GM12878 (cell line): Measurements from ENCODE around the gene HEYL. TPM values are rescaled to one million over a fixed set of nuclear protein-coding genes. Genes with fewer than 3 reads are reported as not detected.

Experiments
- ATAC-seq: fragments of 200-7000 bp; cut with Tn5 transposase; 3 replicates; pipeline ENCODE4 v1.9.1; 2020; ENCODE audit warnings: mild to moderate bottlenecking, moderate library complexity
- BruUV-seq: library from RNA; stranded (reverse); fragments of 400-500 nt; replicated peaks from 2 replicates; lab custom pipeline; 2021; lab: Mats Ljungman, UMichigan
- CTCF ChIA-PET: fragments of 300-600 bp; sonication (Branson Sonifier 250); formaldehyde crosslinking; extraction: SDS; loops from one replicate; lab custom pipeline; 2021; ENCODE audit warnings: inconsistent platforms; lab: Yijun Ruan, JAX
- POLR2A ChIA-PET: fragments of 350-600 bp; formaldehyde crosslinking; extraction: SDS; loops from one replicate; lab custom pipeline; 2021; ENCODE audit warnings: inconsistent platforms; lab: Charles Lee
- RAD21 ChIA-PET: fragments of 300-600 bp; sonication (Branson Sonifier 250); formaldehyde crosslinking; loops from one replicate; lab custom pipeline; 2023; ENCODE audit warnings: antibody characterized with exemption; ENCODE audit not compliant: unreplicated experiment; lab: Charles Lee
- SMC1A ChIA-PET: fragments of 300-600 bp; sonication (Branson Sonifier 250); formaldehyde crosslinking; loops from one replicate; lab custom pipeline; 2023; ENCODE audit not compliant: unreplicated experiment, uncharacterized antibody; lab: Charles Lee
- DNase-seq: peaks from one replicate; pipeline ENCODE4 v3.0.0-alpha.2; 2011; ENCODE audit warnings: low read depth, low spot score
- FAIRE-seq: peaks from 3 replicates; lab custom pipeline; 2011; peaks lifted over from hg19 to GRCh38; lab: Jason Lieb, UNC
- H2AFZ ChIP-seq: 2 replicates; pipeline ENCODE4 v1.6.0; 2011; ENCODE audit warnings: low read depth, low read length, control low read depth; ENCODE audit not compliant: control insufficient read depth
- H3K27ac ChIP-seq: 2 replicates; pipeline ENCODE4 v1.5.1; 2011; ENCODE audit warnings: control low read depth; ENCODE audit not compliant: control insufficient read depth, insufficient read depth
- H3K27me3 ChIP-seq, 2 experiments: replicated peaks in 1 of 2; 2 replicates each; pipeline versions ENCODE4 v1.6.0 to v1.6.1; 2011; ENCODE audit warnings: low read length in 1 of 2; ENCODE audit not compliant: control insufficient read depth in 2 of 2, insufficient read depth in 2 of 2
- H3K36me3 ChIP-seq, 2 experiments: 2 replicates each; pipeline ENCODE4 v1.5.1; 2011; ENCODE audit warnings: low read length in 1 of 2; ENCODE audit not compliant: control insufficient read depth in 2 of 2, insufficient read depth in 2 of 2
- H3K4me1 ChIP-seq: 2 replicates; pipeline ENCODE4 v1.6.1; 2011; ENCODE audit warnings: mild to moderate bottlenecking, low read length, moderate library complexity, mixed read lengths; ENCODE audit not compliant: control insufficient read depth, insufficient read depth
- H3K4me2 ChIP-seq: 2 replicates; pipeline ENCODE4 v1.6.0; 2011; ENCODE audit warnings: control low read depth; ENCODE audit not compliant: control insufficient read depth, insufficient read depth
- H3K4me3 ChIP-seq: fragments of 200-600 bp; sonication (generic); 2 replicates; pipeline ENCODE4 v1.5.1; 2016
- H3K79me2 ChIP-seq: 2 replicates; pipeline ENCODE4 v1.6.0; 2011; ENCODE audit warnings: low read length; ENCODE audit not compliant: control insufficient read depth, insufficient read depth
- H3K9ac ChIP-seq: 2 replicates; pipeline ENCODE4 v1.8.0; 2011; ENCODE audit warnings: low read length, control low read depth, mixed read lengths; ENCODE audit not compliant: control insufficient read depth, insufficient read depth
- H3K9me3 ChIP-seq: replicated peaks from 3 replicates; pipeline ENCODE4 v1.5.1; 2011; ENCODE audit warnings: mild to moderate bottlenecking, low read length; ENCODE audit not compliant: control insufficient read depth, insufficient read depth
- H4K20me1 ChIP-seq: 2 replicates; pipeline ENCODE4 v1.6.0; 2011; ENCODE audit not compliant: control insufficient read depth, insufficient read depth
- BCLAF1 ChIP-seq: fragments of 450-650 bp; IDR thresholded peaks from 2 replicates; pipeline ENCODE4 v1.6.1; 2017; ENCODE audit warnings: antibody characterized with exemption, mild to moderate bottlenecking, moderate library complexity
- CHD1 ChIP-seq: IDR thresholded peaks from 2 replicates; pipeline ENCODE4 v1.6.1; 2012; ENCODE audit warnings: low read depth, low read length, improper control_type of control experiment
- GABPA ChIP-seq: IDR thresholded peaks from 2 replicates; pipeline ENCODE4 v1.6.1; 2014; ENCODE audit warnings: antibody characterized with exemption, low read depth, mild to moderate bottlenecking, inconsistent platforms
- JUND ChIP-seq: IDR thresholded peaks from 2 replicates; pipeline ENCODE4 v1.6.1; 2012; ENCODE audit warnings: low read depth, mild to moderate bottlenecking, low read length, improper control_type of control experiment, moderate library complexity
- NFYB ChIP-seq: IDR thresholded peaks from 2 replicates; pipeline ENCODE4 v1.6.1; 2011; ENCODE audit warnings: low read depth, mild to moderate bottlenecking, low read length, improper control_type of control experiment, moderate library complexity; ENCODE audit not compliant: insufficient read depth
- STAT3 ChIP-seq: IDR thresholded peaks from 2 replicates; pipeline ENCODE4 v1.6.1; 2011; ENCODE audit warnings: low read depth, low read length, improper control_type of control experiment
- TAF1 ChIP-seq: IDR thresholded peaks from 2 replicates; pipeline ENCODE4 v1.6.1; 2011; ENCODE audit warnings: mild to moderate bottlenecking, low read depth, low read length, borderline replicate concordance
- ZNF274 ChIP-seq: IDR thresholded peaks from one replicate; pipeline ENCODE4 v1.8.0; 2011; ENCODE audit not compliant: insufficient read length, insufficient read depth
- WGBS: methylation state at CpG from one replicate; pipeline ENCODE4 v1.1.6; 2016; ENCODE audit warnings: low lambda C conversion rate; ENCODE audit not compliant: insufficient replicate concordance, insufficient coverage; ENCODE audit errors: missing lambda C conversion rate; 5-methylcytosine and 5-hydroxymethylcytosine counted together
- in situ Hi-C: fragments of 300-500 bp; cut with MboI; formaldehyde crosslinking; loops from 9 replicates; pipeline ENCODE4 v1.14.3; 2018; ENCODE audit warnings: mixed read lengths
- intact Hi-C: fragments of 100-400 bp; cut with micrococcal nuclease; formaldehyde crosslinking; loops from one replicate; pipeline ENCODE4 v1.14.2; 2022; ENCODE audit not compliant: unreplicated experiment
- polyA plus RNA-seq, 11 experiments: library from polyadenylated mRNA; depleted of rRNA in 4 of 11; unstranded in 6 of 11; stranded (reverse) in 5 of 11; fragments of >200 nt; fragmentation: Nextera tagmentation in 4 of 11; fragmentation: Illumina TruSeq in 1 of 11; extraction: Ambion mirVana in 4 of 11; extraction: Trizol in 1 of 11; gene quantifications; 1 replicate in 1 of 11; 2 replicates in 10 of 11; pipeline versions ENCODE4 v1.2.1 to v1.2.3, GENCODE V29; 2011 to 2016; ENCODE audit warnings: inconsistent platforms in 2 of 11, missing spikeins in 2 of 11, low read depth in 1 of 11
- total RNA-seq, 4 experiments: library from RNA; depleted of rRNA in 3 of 4; stranded (reverse); fragments of >200 nt in 3 of 4; fragmentation: Illumina TruSeq in 1 of 4; extraction: Trizol in 1 of 4; gene quantifications; 2 replicates each; pipeline versions ENCODE4 v1.2.1 to v1.2.3, GENCODE V29; 2013 to 2021
- TF ChIP-seq, protein P1 (sequence below): fragments of 450-650 bp; IDR thresholded peaks from 2 replicates; pipeline ENCODE4 v1.6.1; 2018; ENCODE audit warnings: borderline replicate concordance, mild to moderate bottlenecking; ENCODE audit not compliant: partially characterized antibody
- TF ChIP-seq, protein P2 (sequence below): IDR thresholded peaks from 2 replicates; pipeline ENCODE4 v1.6.1; 2012; ENCODE audit warnings: mild to moderate bottlenecking, low read depth, low read length

Gene HEYL
- total and polyA plus RNA-seq, 10 of the 15 experiments (the other 5 are each of a cell fraction or from before 2014, with no cell fraction given): under 0.01 to 0.04 TPM; not detected in 8

GRCh38 chr1:39659110-39659509 lies 19.7 kb upstream of the HEYL start:
- Histone ChIP-seq H3K27me3 (no peaks in the 10 kb centered on the region; a peak in 1 of 4 replicates), H3K4me1 (peaks cover 5% of the 10 kb centered on the region; the same call in 1 of the 2 replicates), H3K9ac (no peak overlapping the region), H3K79me2 (no peaks in the 10 kb centered on the region), H4K20me1 (no peaks in the 10 kb centered on the region), H3K36me3 (no peaks in the 10 kb centered on the region), H3K9me3 (no peaks in the 10 kb centered on the region), H3K4me3 (no peak overlapping the region), H3K4me2 (no peak overlapping the region), H3K27ac (no peak overlapping the region), H2AFZ (no peak overlapping the region)
- ChIA-PET RAD21 (interaction anchor here (0.9 to 4.4 kb wide), 4 partner anchors 8 to 52 kb away, joined by 5 to 49 read pairs (median 8); partner anchors contain the start of gene NT5C1A), CTCF (interaction anchor here (0.6 to 11.1 kb wide), 24 partner anchors 9 to 561 kb away, joined by 3 to 312 read pairs (median 6); partner anchors contain the start of genes NT5C1A and PABPC4), POLR2A (no interaction called here), SMC1A (interaction anchor here (0.6 to 3.5 kb wide), 13 partner anchors 8 to 561 kb away, joined by 3 to 35 read pairs (median 4); no protein-coding TSS in a partner anchor)
- 73% methylated on average over 9 of the region's 12 CpGs for WGBS
- FAIRE-seq (no peak), DNase-seq (no peak), ATAC-seq (no peak)
- TF ChIP-seq, protein P1, sequence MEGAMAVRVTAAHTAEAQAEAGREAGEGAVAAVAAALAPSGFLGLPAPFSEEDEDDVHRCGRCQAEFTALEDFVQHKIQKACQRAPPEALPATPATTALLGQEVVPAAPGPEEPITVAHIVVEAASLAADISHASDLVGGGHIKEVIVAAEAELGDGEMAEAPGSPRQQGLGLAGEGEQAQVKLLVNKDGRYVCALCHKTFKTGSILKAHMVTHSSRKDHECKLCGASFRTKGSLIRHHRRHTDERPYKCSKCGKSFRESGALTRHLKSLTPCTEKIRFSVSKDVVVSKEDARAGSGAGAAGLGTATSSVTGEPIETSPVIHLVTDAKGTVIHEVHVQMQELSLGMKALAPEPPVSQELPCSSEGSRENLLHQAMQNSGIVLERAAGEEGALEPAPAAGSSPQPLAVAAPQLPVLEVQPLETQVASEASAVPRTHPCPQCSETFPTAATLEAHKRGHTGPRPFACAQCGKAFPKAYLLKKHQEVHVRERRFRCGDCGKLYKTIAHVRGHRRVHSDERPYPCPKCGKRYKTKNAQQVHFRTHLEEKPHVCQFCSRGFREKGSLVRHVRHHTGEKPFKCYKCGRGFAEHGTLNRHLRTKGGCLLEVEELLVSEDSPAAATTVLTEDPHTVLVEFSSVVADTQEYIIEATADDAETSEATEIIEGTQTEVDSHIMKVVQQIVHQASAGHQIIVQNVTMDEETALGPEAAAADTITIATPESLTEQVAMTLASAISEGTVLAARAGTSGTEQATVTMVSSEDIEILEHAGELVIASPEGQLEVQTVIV: no peak
- TF ChIP-seq TAF1 (no peak), ZNF274 (no peak), GABPA (no peak), JUND (no peak), STAT3 (no peak), CHD1 (no peak), BCLAF1 (no peak), NFYB (no peak)
- TF ChIP-seq, protein P2, sequence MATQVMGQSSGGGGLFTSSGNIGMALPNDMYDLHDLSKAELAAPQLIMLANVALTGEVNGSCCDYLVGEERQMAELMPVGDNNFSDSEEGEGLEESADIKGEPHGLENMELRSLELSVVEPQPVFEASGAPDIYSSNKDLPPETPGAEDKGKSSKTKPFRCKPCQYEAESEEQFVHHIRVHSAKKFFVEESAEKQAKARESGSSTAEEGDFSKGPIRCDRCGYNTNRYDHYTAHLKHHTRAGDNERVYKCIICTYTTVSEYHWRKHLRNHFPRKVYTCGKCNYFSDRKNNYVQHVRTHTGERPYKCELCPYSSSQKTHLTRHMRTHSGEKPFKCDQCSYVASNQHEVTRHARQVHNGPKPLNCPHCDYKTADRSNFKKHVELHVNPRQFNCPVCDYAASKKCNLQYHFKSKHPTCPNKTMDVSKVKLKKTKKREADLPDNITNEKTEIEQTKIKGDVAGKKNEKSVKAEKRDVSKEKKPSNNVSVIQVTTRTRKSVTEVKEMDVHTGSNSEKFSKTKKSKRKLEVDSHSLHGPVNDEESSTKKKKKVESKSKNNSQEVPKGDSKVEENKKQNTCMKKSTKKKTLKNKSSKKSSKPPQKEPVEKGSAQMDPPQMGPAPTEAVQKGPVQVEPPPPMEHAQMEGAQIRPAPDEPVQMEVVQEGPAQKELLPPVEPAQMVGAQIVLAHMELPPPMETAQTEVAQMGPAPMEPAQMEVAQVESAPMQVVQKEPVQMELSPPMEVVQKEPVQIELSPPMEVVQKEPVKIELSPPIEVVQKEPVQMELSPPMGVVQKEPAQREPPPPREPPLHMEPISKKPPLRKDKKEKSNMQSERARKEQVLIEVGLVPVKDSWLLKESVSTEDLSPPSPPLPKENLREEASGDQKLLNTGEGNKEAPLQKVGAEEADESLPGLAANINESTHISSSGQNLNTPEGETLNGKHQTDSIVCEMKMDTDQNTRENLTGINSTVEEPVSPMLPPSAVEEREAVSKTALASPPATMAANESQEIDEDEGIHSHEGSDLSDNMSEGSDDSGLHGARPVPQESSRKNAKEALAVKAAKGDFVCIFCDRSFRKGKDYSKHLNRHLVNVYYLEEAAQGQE: no peak
- in situ Hi-C loops (no loop called here), intact Hi-C loops (loop anchor here (10.0 kb wide), 1 partner anchor 554 kb away; no protein-coding TSS in a partner anchor)
- BruUV-seq: no TSS peak
